Ovary (tissue), 3 donors: Measurements from ENCODE around the gene LAMP5.

ENCODE experiments used
- POLR2A ChIP-seq: fragments of 450-650 bp; IDR thresholded peaks from one replicate; pipeline ENCODE4 v1.6.1; 2017; ENCODE audit warnings: antibody characterized with exemption, mild to moderate bottlenecking, moderate library complexity
- TF ChIP-seq, protein P1 (sequence below), 3 donors: fragments of 450-650 bp in 2 of 3; fragments of 200-600 bp in 1 of 3; IDR thresholded peaks; one replicate each; pipeline versions ENCODE4 v1.5.1 to v1.8.0; 2016 to 2022; ENCODE audit warnings: antibody characterized with exemption in 3 of 3, mild to moderate bottlenecking in 1 of 3
- donor health status: DM: no; HTN: no; CAD: no.

DNA sequence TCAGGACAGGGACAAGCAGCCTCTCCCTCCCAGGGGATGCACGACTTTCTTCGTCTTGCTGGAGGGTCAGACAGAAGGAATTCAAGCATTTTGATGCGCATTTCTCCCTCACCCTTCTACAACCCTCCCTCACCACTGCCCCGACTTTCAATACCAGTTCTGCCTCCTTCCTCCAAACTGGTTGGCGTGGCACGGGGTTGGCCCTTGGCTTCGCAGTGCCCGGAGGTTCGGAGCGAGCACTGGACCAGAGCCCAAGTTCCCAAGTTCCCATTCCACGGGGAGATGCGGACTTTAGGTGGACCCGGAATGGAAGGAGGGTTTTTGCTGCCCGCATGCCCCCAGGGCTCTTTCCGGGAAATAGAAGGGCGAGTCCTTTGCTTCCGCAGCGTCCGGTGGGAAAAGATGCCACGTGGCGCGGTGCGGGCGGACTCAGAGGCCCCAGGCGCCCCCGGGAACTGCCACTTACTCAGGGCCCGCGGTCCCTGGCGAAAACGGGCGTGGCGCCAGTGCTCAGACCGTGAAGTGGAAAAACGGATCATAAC is 8.0 kb upstream of the LAMP5 start:
- TF ChIP-seq POLR2A: no peak
- TF ChIP-seq, protein P1, sequence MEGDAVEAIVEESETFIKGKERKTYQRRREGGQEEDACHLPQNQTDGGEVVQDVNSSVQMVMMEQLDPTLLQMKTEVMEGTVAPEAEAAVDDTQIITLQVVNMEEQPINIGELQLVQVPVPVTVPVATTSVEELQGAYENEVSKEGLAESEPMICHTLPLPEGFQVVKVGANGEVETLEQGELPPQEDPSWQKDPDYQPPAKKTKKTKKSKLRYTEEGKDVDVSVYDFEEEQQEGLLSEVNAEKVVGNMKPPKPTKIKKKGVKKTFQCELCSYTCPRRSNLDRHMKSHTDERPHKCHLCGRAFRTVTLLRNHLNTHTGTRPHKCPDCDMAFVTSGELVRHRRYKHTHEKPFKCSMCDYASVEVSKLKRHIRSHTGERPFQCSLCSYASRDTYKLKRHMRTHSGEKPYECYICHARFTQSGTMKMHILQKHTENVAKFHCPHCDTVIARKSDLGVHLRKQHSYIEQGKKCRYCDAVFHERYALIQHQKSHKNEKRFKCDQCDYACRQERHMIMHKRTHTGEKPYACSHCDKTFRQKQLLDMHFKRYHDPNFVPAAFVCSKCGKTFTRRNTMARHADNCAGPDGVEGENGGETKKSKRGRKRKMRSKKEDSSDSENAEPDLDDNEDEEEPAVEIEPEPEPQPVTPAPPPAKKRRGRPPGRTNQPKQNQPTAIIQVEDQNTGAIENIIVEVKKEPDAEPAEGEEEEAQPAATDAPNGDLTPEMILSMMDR (IDR thresholded peaks at IDR 0.05): no peak
